Epithelial cell of proximal tubule (primary cell): Measurements from ENCODE around the gene CRPPA. TPM values are rescaled to one million over a fixed set of nuclear protein-coding genes. Genes with fewer than 3 reads are reported as not detected.

Source experiments
- DNase-seq: peaks from one replicate; pipeline ENCODE4 v3.0.0-alpha.2; 2011; ENCODE audit warnings: low read depth
- H3K4me3 ChIP-seq: 2 replicates; pipeline ENCODE4 v1.5.1; 2011; ENCODE audit warnings: low read depth, mild to moderate bottlenecking, low read length
- total RNA-seq: library from RNA; depleted of rRNA; stranded (reverse); fragments of >200 nt; gene quantifications from 2 replicates; pipeline ENCODE4 v1.2.3, GENCODE V29; 2015
- TF ChIP-seq, protein P1 (sequence below): conservative IDR thresholded peaks from 2 replicates; pipeline ENCODE4 v1.5.1; 2012; ENCODE audit warnings: low read depth, mild to moderate bottlenecking, low read length

CRPPA gene
- total RNA-seq, 1 donor from 2014 or later: 0.52 TPM

GRCh38 chr7:16433568-16434122, 12.3 kb upstream of the CRPPA start:
- H3K4me3 ChIP-seq: no peak overlapping the region
- TF ChIP-seq, protein P1, sequence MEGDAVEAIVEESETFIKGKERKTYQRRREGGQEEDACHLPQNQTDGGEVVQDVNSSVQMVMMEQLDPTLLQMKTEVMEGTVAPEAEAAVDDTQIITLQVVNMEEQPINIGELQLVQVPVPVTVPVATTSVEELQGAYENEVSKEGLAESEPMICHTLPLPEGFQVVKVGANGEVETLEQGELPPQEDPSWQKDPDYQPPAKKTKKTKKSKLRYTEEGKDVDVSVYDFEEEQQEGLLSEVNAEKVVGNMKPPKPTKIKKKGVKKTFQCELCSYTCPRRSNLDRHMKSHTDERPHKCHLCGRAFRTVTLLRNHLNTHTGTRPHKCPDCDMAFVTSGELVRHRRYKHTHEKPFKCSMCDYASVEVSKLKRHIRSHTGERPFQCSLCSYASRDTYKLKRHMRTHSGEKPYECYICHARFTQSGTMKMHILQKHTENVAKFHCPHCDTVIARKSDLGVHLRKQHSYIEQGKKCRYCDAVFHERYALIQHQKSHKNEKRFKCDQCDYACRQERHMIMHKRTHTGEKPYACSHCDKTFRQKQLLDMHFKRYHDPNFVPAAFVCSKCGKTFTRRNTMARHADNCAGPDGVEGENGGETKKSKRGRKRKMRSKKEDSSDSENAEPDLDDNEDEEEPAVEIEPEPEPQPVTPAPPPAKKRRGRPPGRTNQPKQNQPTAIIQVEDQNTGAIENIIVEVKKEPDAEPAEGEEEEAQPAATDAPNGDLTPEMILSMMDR: no peak
- no peak for DNase-seq

DNA sequence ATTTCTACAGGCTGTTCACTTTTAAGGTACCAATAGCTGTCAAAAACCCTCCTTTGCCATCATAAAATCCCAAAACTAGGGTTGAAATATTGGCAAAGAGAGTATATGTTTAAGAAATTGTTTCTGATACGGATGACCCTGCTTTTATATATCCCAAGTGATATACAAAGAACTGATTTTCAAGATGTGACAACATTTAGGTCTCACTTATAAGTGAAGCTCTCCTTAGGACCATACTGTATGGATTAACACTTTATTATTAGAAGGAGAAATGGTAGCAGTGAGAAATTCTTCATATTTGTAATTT, 11.0 kb upstream of the CRPPA start:
- no peak for DNase-seq

GRCh38 chr7:16431646-16432424, 10.5 kb upstream of the CRPPA start:
- DNase-seq: no peak
- H3K4me3 ChIP-seq: no peak overlapping the region
- TF ChIP-seq, protein P1: peak; percentile 75

More for the DNA sequence above, 11.0 kb upstream of the CRPPA start:
- no peak overlapping the region for H3K4me3 ChIP-seq
- TF ChIP-seq, protein P1: no peak

DNA sequence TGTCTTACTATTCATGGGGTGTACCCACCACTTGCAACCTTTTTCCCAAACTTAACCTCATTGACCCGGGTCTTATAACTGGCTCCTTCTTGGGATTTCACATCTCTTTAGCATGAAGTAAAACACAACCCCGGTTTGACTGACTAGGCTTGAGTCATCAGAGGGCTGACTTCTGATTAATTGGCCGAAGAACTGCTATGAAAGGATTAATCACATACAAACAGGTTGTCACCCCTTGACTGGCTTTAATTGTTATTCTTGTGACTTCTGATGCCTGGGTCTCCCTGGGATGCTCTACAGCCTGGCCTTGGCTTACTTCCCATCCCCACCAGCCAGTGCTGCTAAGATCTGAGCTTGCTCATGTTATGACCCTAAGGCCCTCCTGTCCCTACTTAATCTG, 8.8 kb upstream of the CRPPA start:
- no peak for DNase-seq
- H3K4me3 ChIP-seq: no peak overlapping the region
- TF ChIP-seq, protein P1: no peak

DNA sequence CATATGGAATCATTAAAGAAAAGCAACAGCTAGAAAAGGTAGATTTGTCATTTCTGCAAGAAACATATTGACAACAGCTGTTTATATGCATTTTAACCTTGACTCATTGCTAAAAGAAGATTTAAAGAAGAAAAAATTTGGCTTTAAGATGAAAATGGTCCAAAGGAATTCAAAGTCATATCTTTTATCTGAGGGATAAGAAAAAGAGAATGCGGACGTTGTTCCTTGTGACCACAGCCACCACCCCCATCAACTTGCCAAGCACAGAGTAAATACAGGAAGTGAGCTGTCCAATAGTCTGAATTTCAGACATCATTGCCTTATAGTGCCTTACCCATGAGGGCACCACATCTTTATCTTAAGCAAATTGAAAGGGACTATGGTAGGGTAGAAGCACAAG, 7.3 kb upstream of the CRPPA start:
- TF ChIP-seq, protein P1: no peak
- no peak overlapping the region for H3K4me3 ChIP-seq
- no peak for DNase-seq

- no peak for DNase-seq
- H3K4me3 ChIP-seq: no peak overlapping the region
- TF ChIP-seq, protein P1: no peak
Observed at GRCh38 chr7:16428182-16428581, 6.8 kb upstream of the CRPPA start.

DNA sequence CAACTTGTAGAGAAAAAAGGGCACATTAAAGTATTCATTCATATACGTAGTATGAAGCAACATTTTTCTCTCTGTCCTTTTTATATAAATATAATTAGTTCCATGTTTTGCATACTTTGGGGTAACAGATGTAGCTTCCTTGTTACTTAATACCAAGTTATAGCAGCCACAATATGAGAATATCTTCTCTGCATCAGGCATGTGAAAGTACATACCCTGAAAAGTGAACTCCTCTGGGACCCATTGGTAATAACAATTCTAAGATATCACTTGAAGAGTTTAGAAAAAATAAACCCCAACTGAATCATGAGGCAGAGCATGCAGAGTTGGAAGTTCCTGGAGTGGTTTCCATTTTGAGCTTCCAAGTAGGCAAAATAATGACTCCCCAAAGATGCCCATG, 2.4 kb upstream of the CRPPA start:
- no peak for DNase-seq
- TF ChIP-seq, protein P1: no peak
- H3K4me3 ChIP-seq: no peak overlapping the region
